ENCODE data around the gene MAML3. TPM values are rescaled to one million over a fixed set of nuclear protein-coding genes. Genes with fewer than 3 reads are reported as not detected.

MAML3 gene
- total RNA-seq, 6 experiments from 2014 or later, result 1.2 to 1.9 (median 1.6) TPM

DNA sequence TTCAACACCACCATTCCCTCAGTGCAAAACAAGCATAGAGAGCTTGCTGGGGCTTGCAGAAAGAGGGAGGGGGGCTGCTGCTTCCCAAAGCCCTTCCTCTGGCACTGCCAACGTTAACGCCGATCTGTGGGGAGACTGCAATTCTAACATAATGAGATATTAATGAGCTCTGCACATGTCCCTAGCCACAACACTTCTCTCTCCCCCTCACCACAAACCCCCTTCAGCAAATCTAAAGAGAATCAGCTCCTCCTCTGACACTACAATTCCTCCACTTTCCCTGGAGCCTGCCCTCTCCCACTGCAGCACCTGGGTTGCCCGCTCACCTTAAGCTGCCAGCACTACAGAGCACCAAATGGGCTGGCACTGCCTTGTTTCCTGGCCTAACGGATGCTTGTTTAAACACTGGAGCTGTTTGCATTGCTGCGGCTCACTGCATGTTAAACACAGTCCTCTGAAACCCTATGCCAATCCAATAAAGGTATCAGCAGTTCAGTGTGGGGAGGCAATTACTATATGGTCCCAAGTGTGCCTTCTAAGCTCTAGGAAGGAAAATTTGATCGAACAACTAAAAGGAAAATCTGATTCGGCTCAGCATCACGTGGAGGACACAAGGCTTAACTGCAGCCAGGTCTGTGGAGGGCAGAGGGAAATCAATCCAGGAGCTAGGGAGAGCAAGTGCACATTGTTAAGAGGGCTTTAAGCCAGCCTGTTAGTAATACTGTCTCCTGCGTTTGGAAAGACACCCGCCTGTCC, 232.4 kb downstream of the MAML3 start:
- Mint-ChIP-seq H3K4me3 (no peak overlapping the region), H3K4me1 (ENCODE audit: low read depth) (peaks cover 32% of the 10 kb centered on the region), H3K27me3 (ENCODE audit: insufficient read depth) (no peaks in the 10 kb centered on the region; the same call in 1 of the 2 replicates), H3K36me3 (ENCODE audit: low read depth) (peaks cover 5% of the 10 kb centered on the region; the same call in 1 of the 2 replicates), H3K9me3 (no peaks in the 10 kb centered on the region), H3K27ac (no peak overlapping the region)
- TF ChIP-seq, protein P1, sequence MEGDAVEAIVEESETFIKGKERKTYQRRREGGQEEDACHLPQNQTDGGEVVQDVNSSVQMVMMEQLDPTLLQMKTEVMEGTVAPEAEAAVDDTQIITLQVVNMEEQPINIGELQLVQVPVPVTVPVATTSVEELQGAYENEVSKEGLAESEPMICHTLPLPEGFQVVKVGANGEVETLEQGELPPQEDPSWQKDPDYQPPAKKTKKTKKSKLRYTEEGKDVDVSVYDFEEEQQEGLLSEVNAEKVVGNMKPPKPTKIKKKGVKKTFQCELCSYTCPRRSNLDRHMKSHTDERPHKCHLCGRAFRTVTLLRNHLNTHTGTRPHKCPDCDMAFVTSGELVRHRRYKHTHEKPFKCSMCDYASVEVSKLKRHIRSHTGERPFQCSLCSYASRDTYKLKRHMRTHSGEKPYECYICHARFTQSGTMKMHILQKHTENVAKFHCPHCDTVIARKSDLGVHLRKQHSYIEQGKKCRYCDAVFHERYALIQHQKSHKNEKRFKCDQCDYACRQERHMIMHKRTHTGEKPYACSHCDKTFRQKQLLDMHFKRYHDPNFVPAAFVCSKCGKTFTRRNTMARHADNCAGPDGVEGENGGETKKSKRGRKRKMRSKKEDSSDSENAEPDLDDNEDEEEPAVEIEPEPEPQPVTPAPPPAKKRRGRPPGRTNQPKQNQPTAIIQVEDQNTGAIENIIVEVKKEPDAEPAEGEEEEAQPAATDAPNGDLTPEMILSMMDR (IDR thresholded peaks at IDR 0.05), result no peak
- no peak for DNase-seq

- peaks cover 32% of the 10 kb centered on the region for H3K4me1 Mint-ChIP-seq (ENCODE audit: low read depth)
- H3K27ac Mint-ChIP-seq, result no peak overlapping the region
- peaks cover 5% of the 10 kb centered on the region; the same call in 1 of the 2 replicates for H3K36me3 Mint-ChIP-seq (ENCODE audit: low read depth)
- H3K27me3 Mint-ChIP-seq (ENCODE audit: insufficient read depth), result no peaks in the 10 kb centered on the region; the same call in 1 of the 2 replicates
- H3K9me3 Mint-ChIP-seq, result no peaks in the 10 kb centered on the region
- TF ChIP-seq, protein P1 (IDR thresholded peaks at IDR 0.05), result no peak
- no peak overlapping the region for H3K4me3 Mint-ChIP-seq
- no peak for DNase-seq
Observed at GRCh38 chr4:139920486-139921002, 233.4 kb downstream of the MAML3 start.

DNA sequence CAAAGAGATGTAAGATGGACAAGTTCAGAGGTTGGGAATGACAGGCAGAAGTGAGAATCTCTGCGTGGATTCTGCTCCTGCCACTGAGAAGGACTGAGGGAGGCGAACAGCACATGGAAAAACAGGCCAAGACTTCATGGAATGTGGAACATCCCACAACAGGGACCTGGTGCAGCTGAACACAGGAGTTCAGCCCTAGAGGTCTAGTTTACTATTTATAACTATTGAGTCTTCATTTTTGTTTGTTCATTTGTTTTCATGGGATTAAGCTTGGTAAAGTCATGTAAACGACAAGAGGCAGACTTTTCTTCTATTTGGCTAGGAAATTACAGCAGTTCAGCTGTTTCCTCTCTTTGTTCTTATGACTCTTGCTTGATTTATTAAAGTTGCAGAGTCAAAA, 234.5 kb downstream of the MAML3 start:
- Mint-ChIP-seq H3K27me3 (ENCODE audit: insufficient read depth) (no peaks in the 10 kb centered on the region; the same call in 1 of the 2 replicates), H3K36me3 (ENCODE audit: low read depth) (peaks cover 5% of the 10 kb centered on the region; the same call in 1 of the 2 replicates), H3K27ac (peak overlapping the region; percentile 76), H3K4me1 (ENCODE audit: low read depth) (peaks cover 34% of the 10 kb centered on the region), H3K9me3 (no peaks in the 10 kb centered on the region), H3K4me3 (peak overlapping the region; percentile 33)
- TF ChIP-seq, protein P1 (IDR thresholded peaks at IDR 0.05), result no peak
- peak; percentile 52 for DNase-seq

DNA sequence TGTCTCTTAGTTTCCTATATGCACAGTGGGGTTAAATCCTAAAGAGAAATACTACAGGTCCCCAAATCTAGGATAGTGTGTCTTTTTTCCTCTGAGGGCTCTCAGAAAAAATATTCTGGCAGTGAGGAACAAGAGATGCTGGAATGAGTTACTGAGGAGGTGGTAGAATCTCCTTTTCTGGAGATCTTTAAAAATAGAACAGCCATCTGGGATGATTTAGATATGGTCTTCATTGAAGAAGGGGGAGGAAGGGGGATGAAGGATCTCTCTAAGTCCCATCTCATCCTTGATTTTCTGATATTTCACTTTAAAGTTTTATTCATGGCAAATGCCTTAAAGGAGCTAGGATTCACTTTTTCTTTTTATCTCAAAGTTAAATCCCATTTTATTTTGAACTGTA, 235.0 kb downstream of the MAML3 start:
- peak overlapping the region; percentile 76 for H3K27ac Mint-ChIP-seq
- H3K9me3 Mint-ChIP-seq, result no peaks in the 10 kb centered on the region
- H3K4me1 Mint-ChIP-seq (ENCODE audit: low read depth), result peaks cover 39% of the 10 kb centered on the region
- H3K36me3 Mint-ChIP-seq (ENCODE audit: low read depth), result peaks cover 5% of the 10 kb centered on the region; the same call in 1 of the 2 replicates
- TF ChIP-seq, protein P1 (IDR thresholded peaks at IDR 0.05), result no peak
- H3K27me3 Mint-ChIP-seq (ENCODE audit: insufficient read depth), result no peaks in the 10 kb centered on the region; the same call in 1 of the 2 replicates
- no peak for DNase-seq
- peak overlapping the region; percentile 33; the same call in 1 of the 2 replicates for H3K4me3 Mint-ChIP-seq

GRCh38 chr4:139918591-139918990, 235.4 kb downstream of the MAML3 start:
- Mint-ChIP-seq H3K27me3 (ENCODE audit: insufficient read depth) (no peaks in the 10 kb centered on the region; the same call in 1 of the 2 replicates), H3K36me3 (ENCODE audit: low read depth) (peaks cover 5% of the 10 kb centered on the region; the same call in 1 of the 2 replicates)

More at GRCh38 chr4:139918591-139918990, 235.4 kb downstream of the MAML3 start:
- H3K9me3 Mint-ChIP-seq, result no peaks in the 10 kb centered on the region
- H3K4me3 Mint-ChIP-seq, result no peak overlapping the region; the same call in 1 of the 2 replicates
- H3K4me1 Mint-ChIP-seq (ENCODE audit: low read depth), result peaks cover 43% of the 10 kb centered on the region
- no peak for DNase-seq
- TF ChIP-seq, protein P1 (IDR thresholded peaks at IDR 0.05), result no peak
- no peak overlapping the region; the same call in 1 of the 2 replicates for H3K27ac Mint-ChIP-seq

Measured in HFFc6 (cell line).